Measurements from ENCODE around the gene GPR15LG. TPM values are rescaled to one million over a fixed set of nuclear protein-coding genes. Genes with fewer than 3 reads are reported as not detected.
"Not testable (repeated sequence)": the region's sequence is repeated elsewhere in the genome, so short reads cannot be mapped to it uniquely, and the experiment has no call there.

Gene GPR15LG
- not detected for total RNA-seq (ENCODE audit: unreplicated experiment)
- long read RNA-seq = 0 reads

DNA sequence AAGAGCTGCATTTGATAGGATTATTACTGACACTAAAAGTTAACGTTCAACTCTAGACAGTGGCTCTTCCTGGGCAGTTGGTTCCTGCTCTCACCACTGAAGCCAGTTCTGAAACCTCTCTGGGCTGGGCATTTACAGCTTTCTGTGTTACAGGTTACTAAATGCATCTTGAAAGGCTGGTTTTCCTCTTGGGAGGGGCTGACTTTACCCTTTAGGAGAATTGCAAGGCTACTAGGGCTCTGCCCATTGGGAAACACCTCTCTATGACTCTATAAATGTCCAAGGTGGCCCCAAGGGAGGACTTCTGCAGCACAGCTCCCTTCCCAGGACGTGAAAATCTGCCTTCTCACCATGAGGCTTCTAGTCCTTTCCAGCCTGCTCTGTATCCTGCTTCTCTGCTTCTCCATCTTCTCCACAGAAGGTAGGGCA, at the start of gene GPR15LG:
Gene GPR15LG (plus strand): TSS at position 301 of the 429 bp plus-strand sequence. CDS start 51 bp downstream, at position 352.
- Mint-ChIP-seq H3K27ac (ENCODE audit: unreplicated experiment) (no peak within 1 kb of the TSS), H3K36me3 (ENCODE audit: unreplicated experiment) (peaks cover 4% of the 10 kb centered on the region), H3K9me3 (ENCODE audit: unreplicated experiment) (peaks cover 6% of the 10 kb centered on the region), H3K27me3 (ENCODE audit: unreplicated experiment) (peaks cover 2% of the 10 kb centered on the region), H3K4me3 (ENCODE audit: unreplicated experiment) (no peak within 1 kb of the TSS), H3K4me1 (ENCODE audit: low read depth, unreplicated experiment) (no peaks in the 10 kb centered on the region)
- TF ChIP-seq, protein P1, sequence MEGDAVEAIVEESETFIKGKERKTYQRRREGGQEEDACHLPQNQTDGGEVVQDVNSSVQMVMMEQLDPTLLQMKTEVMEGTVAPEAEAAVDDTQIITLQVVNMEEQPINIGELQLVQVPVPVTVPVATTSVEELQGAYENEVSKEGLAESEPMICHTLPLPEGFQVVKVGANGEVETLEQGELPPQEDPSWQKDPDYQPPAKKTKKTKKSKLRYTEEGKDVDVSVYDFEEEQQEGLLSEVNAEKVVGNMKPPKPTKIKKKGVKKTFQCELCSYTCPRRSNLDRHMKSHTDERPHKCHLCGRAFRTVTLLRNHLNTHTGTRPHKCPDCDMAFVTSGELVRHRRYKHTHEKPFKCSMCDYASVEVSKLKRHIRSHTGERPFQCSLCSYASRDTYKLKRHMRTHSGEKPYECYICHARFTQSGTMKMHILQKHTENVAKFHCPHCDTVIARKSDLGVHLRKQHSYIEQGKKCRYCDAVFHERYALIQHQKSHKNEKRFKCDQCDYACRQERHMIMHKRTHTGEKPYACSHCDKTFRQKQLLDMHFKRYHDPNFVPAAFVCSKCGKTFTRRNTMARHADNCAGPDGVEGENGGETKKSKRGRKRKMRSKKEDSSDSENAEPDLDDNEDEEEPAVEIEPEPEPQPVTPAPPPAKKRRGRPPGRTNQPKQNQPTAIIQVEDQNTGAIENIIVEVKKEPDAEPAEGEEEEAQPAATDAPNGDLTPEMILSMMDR (IDR thresholded peaks at IDR 0.05; ENCODE audit: partially characterized antibody, unreplicated experiment) = no peak
- DNase-seq = no peak

DNA sequence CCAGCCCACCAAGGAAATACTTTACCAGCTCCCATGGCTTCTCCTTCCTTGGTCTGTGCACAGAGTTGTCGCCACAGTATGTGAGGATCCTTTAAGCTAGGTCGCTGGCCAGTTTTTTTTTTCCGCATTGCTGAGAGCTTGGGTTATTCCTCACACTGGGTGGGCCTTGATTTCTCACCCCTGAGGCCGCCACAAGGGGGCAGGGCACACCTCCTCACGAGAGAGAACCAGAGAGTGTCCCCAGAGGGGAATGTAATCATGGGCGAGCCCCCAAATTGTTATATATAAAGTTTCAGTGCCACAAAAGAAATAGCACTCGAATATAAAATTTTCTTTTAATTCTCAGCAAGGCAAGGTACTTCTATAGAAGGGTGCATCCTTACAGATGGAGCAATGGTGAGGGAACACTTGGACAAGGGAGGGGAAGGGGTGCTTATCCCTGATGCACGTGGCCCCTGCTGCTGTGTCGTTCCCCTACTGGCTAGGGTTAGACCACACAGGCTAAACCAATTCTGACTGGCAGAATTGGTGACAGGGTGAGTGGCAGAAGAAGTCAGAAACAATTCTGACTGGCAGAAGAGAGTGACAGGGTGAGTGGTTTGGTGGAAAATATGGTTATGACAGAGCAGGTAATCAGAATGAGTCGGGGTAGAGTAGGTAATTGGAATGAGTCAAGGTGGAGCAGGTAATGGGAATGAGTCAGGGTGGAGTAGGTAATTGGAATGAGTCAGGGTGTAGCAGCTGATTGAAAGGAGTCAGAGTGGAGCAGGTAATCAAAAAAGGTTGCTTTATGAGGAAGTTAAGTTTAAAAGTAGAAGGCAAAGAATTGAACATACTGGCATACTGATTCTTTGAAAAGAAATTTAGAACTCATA, 47.5 kb upstream of the GPR15LG start:
- Mint-ChIP-seq H3K36me3 (ENCODE audit: unreplicated experiment) (peaks cover 12% of the 10 kb centered on the region), H3K9me3 (ENCODE audit: unreplicated experiment) (peaks cover 14% of the 10 kb centered on the region)
- not testable (repeated sequence) for DNase-seq; H3K27me3 Mint-ChIP-seq (ENCODE audit: unreplicated experiment); H3K4me3 Mint-ChIP-seq (ENCODE audit: unreplicated experiment); H3K27ac Mint-ChIP-seq (ENCODE audit: unreplicated experiment); H3K4me1 Mint-ChIP-seq (ENCODE audit: low read depth, unreplicated experiment)

DNA sequence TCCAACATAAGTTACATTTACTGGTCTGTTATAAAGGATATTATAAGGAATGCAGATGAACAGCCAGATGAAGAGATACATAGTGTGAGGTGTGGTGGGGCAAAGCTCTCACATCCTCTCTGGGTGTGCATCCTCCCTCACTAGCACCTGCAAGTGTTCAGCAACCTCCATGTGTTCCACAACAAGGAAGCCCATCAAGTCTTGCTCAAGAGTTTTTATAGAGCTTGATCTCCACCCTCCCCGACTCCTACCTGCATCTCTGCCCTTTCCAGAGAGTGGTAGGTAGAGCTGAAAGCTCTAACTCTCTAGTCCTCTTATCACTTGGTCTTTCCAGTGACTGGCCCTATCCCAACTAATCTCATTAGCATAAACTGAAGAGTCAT, 46.8 kb upstream of the GPR15LG start:
- Mint-ChIP-seq H3K4me1 (ENCODE audit: low read depth, unreplicated experiment) (no peaks in the 10 kb centered on the region), H3K4me3 (ENCODE audit: unreplicated experiment) (no peak overlapping the region), H3K9me3 (ENCODE audit: unreplicated experiment) (peaks cover 18% of the 10 kb centered on the region), H3K27me3 (ENCODE audit: unreplicated experiment) (peaks cover 3% of the 10 kb centered on the region), H3K27ac (ENCODE audit: unreplicated experiment) (no peak overlapping the region), H3K36me3 (ENCODE audit: unreplicated experiment) (peaks cover 12% of the 10 kb centered on the region)
- no peak for DNase-seq
- TF ChIP-seq, protein P1 (IDR thresholded peaks at IDR 0.05; ENCODE audit: partially characterized antibody, unreplicated experiment) = no peak

DNA sequence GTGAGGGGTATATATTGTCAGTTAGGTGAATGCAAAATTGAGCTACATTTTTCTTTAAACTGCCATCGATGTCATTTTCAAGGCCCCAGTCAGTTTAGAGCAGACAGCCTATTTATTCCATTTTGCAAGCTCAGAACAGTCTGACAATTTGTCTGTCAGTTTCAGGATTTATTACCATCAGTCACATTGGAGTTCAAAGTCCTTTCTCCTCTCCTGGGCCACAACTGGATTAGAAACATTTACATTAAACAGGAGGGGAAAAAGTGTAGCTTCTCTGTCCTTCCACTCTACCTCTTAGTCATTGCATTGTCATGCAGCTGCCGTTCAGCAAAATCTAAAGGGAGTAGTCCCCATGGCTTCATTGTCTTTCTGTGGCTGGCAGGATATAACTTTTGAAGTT, 37.8 kb upstream of the GPR15LG start:
- DNase-seq = no peak
- Mint-ChIP-seq H3K27me3 (ENCODE audit: unreplicated experiment) (peaks cover 6% of the 10 kb centered on the region), H3K36me3 (ENCODE audit: unreplicated experiment) (no peaks in the 10 kb centered on the region), H3K4me1 (ENCODE audit: low read depth, unreplicated experiment) (peaks cover 7% of the 10 kb centered on the region), H3K27ac (ENCODE audit: unreplicated experiment) (no peak overlapping the region), H3K9me3 (ENCODE audit: unreplicated experiment) (peaks cover 14% of the 10 kb centered on the region), H3K4me3 (ENCODE audit: unreplicated experiment) (no peak overlapping the region)
- TF ChIP-seq, protein P1 (IDR thresholded peaks at IDR 0.05; ENCODE audit: partially characterized antibody, unreplicated experiment) = no peak

DNA sequence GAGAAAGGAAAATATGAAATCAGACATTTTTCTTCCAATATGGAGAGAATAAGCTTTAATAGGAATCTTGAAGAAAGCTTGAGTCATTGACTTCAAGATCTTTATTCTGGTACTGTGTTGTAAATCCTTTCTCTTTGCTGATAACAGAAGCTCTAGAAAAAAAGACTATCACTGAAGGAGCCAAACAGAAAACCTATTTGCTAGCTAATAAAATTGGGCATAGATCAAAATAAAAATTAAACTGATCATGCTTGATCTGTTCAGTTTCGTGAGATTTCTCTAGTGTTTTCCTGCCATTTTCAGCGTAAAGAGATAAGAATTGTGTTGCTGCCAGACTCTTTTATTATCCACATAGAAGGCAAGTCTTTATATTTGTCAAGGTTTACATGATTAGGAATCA, 35.8 kb upstream of the GPR15LG start:
- DNase-seq = no peak

More for the DNA sequence above, 35.8 kb upstream of the GPR15LG start:
- Mint-ChIP-seq H3K36me3 (ENCODE audit: unreplicated experiment) (no peaks in the 10 kb centered on the region), H3K4me1 (ENCODE audit: low read depth, unreplicated experiment) (peaks cover 9% of the 10 kb centered on the region), H3K4me3 (ENCODE audit: unreplicated experiment) (no peak overlapping the region), H3K27me3 (ENCODE audit: unreplicated experiment) (peaks cover 6% of the 10 kb centered on the region), H3K9me3 (ENCODE audit: unreplicated experiment) (peaks cover 7% of the 10 kb centered on the region), H3K27ac (ENCODE audit: unreplicated experiment) (no peak overlapping the region)
- TF ChIP-seq, protein P1 (IDR thresholded peaks at IDR 0.05; ENCODE audit: partially characterized antibody, unreplicated experiment) = no peak
